NCI-H1105 treated with DMSO at 0.1 percent for 48 hours (cell line): ENCODE data around the gene RBP5.
A peak's percentile ranks its signal among the peaks of the same experiment; 100 is the strongest.

Source experiments
- DNase-seq: peaks from one replicate; lab custom pipeline; 2025; lab: John Stamatoyannopoulos, UW

RBP5 gene

DNA sequence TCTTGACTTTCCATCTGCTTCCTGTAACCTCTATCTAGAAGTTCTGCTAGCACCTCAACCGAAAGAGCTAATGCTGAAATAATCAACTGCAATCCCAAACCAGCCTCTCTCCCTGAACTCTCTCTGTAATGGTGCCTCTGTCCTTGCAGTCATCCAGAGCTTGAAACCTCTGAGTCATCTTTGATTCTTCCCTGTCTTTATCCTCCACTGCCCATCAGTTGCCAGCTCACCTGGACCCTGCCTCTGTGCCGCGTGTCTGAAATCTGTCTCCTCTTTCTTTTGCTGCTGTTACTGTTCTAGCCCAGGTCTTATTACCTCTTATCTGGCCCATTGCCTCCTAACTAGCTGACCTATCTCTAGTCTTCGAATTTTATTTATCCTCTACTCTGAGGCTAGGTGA is 17.0 kb upstream of the RBP5 start:
- DNase-seq = no peak

DNA sequence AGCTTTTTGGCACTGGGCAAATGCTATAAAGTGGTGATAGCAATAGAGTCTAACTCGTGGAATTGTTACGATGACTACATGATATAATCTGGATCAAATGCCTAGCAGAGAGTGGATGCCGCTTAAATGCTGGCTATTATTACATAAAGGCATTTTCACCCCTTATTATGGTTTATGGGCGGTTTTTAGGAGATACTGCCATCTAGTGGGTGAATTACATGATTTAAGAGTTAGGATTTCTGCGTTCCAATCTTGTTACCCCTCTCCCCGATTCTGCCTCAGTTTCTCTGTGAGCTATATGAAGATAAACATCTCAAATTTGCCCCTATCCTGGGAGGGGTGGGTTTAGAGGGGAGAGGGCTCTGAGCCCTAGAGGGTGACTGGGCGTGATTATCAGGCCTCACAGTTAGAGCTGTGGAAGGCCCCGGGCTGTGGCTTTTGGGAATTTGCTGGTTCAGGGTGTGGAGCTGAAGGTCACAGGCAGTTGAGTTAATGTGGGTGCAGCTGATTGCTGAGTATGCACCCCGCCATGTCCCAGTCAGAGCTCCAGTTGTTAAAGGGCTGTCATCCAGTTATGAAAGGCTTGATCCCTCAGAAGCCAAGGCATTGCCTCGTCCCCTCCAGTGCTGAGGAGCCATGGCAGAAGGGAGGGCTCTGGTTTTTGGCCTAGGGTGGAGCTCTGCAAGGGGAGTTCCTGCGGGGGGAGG is 15.9 kb upstream of the RBP5 start:
- DNase-seq = peak; percentile 42

DNA sequence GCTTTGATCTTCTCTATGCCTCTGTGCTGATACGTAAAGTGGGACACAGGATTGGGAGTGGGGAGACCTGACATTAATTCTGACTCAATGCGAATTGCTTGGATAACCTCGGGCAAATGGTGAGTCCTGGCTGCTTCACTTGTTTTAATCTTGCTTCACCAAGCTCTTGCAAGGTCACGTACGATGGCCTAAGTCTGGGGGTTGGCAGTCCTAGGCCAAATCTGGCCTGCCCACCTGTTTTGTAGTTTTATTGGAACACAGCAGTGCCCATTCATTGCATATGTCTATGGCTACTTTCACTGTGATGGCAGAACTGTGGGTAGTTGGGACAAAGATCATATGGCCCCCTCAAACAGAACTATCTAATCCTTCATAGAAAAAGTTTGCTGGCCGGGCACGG is 14.9 kb upstream of the RBP5 start:
- DNase-seq = no peak

DNA sequence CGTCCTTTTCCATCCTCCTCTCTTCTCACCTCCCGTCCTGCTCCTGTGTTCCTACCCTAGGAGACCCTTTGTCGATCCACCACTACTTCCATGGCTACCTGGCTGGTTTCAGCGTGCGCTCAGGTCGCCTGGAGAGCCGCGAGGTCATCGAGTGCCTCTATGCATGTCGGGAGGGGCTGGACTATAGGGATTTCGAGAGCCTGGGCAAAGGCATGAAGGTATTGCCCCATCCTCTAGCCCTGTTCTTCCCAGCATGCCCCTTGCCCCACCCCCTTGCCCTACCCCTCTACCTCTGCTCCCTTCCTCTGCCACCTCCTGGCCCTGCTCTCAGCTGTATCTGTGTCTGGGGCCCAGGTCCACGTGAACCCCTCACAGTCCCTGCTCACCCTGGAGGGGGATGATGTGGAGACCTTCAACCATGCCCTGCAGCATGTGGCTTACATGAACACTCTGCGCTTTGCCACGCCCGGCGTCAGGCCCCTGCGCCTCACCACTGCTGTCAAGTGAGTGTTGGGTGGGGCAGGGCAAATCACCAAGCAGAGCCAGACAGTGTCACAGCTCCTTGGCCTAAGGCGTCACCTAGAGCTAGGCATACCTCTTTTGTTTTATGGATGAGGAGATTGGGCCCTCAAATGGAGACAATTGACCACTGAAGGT is 14.2 kb upstream of the RBP5 start:
- no peak for DNase-seq

DNA sequence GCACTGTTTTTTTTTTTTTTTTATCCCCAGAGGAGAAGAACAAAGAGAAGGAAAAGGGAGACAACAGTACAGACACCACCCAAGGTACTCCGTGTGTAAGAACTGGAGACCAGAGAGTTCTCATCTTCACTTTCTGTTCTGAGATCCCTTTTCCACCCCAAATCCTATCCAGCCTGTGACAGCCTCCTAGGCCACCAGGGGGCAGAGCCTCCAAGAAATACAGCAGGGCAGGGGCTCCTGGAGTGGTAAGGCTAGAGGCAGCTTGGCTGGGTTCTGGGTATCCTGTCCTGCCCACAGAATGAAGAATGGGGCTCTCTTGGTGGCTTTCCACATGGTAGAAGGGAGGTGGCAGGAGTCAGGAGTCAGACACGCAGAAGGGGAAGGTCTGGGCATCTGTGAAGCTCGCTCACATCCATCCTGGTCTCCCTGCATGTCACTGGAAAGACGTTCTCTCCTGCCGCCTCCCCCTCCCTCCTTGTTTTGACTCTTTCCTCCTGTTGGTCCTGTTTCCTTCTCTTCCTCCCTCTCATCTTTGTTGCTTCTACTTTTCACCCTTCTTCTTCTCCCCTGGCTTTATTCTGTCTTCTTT is 13.5 kb upstream of the RBP5 start:
- peak; percentile 41 for DNase-seq

DNA sequence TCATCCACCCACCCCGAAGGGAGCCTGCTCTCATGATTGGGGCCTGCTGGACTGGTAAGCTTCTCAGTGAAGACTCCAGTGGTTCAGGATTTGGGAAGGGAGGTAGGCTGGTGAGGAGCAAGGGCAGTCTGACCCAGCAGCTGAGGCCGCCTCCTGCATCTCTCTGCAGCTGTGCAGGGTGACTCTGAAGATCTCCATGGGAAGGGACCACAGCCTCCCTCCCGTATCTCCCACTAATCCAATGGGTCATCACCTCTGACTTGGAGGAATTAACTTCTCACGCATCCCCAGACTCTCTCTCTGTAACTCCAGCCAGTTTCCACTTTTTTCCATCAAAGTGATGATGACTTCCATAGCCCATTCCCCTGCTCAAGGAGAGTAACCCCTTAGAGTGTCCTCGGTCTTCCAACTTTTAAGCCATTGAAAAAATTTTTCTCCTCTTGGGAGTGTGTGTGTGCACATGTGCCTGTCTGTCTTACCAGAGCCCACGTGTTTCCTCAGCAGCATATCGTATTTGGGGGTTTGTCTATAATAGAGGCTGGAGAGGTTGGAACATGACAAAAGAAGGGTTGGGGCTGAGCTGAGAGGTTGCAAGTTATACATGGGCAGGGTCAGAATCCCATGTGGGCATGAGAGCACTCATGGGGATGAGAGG is 12.8 kb upstream of the RBP5 start:
- DNase-seq = no peak

DNA sequence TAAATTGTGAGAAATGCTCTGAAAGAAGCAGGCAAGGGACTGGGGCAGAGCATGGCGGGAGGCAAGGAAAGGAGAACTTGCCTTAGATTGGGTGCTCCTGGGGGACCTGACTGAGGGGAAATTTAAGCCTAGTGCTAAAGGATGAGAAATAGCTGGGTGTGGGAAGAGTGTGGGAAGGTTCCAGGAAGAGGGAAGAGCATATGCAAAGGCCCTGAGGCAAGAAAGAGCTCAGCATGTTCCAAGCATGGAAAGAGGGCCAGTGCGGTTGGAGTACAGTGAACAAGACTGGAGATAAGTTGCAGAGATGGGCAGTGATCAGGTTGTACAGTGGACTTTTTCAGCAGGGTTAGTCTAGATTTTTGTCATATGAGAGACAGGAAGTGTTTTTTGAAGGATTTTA is 10.5 kb upstream of the RBP5 start:
- DNase-seq = no peak

DNA sequence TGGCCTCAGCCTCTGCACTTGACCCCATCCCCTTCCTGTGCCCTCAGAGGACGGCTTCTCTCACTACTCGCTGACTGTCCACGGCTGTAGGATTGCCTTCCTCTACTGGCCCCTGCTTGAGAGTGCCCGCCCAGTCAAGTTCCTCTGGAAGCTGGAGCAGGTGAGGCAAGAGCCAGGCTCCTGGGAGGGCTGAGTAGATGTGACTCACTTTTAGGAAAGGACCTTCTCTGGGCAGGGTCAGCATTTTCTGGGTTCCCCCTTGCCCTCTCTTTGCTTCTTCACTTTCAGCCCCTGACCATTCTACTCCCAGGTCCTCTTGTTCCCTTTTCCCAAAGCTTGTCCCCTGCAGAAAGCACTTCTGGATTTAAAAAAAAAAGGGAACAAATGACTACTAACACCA is 9.2 kb upstream of the RBP5 start:
- no peak for DNase-seq

DNA sequence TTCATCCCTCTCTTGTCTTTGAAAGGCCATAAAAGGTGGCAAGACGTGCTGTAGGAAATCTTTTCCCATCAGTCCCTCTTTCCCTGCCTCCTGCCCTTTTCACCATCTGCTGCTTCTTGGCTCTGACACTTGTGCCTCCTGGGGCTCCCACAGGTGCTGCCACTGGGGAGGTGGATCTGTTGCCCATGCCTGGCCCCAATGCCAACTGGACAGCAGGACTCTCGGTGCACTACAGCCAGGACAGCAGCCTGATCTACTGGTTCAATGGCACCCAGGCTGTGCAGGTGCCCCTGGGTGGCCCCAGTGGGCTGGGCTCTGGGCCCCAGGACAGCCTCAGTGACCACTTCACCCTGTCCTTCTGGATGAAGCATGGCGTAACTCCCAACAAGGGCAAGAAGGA is 8.0 kb upstream of the RBP5 start:
- no peak for DNase-seq

DNA sequence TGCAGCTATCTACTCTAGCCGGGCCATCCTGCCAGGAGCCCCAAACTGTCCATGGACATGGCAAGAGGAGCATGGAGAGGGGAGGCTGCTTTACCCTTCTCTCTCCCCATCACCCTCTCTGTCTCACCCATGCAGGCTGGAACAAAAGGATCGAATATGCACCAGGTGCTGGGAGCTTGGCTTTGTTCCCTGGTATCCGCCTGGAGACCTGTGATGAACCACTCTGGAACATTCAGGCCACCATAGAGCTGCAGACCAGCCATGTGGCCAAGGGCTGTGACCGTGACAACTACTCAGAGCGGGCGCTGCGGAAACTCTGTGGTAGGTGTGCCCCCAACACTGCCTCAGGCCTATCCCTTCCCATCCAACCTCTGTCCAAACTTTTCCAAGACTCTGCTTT is 7.4 kb upstream of the RBP5 start:
- no peak for DNase-seq

DNA sequence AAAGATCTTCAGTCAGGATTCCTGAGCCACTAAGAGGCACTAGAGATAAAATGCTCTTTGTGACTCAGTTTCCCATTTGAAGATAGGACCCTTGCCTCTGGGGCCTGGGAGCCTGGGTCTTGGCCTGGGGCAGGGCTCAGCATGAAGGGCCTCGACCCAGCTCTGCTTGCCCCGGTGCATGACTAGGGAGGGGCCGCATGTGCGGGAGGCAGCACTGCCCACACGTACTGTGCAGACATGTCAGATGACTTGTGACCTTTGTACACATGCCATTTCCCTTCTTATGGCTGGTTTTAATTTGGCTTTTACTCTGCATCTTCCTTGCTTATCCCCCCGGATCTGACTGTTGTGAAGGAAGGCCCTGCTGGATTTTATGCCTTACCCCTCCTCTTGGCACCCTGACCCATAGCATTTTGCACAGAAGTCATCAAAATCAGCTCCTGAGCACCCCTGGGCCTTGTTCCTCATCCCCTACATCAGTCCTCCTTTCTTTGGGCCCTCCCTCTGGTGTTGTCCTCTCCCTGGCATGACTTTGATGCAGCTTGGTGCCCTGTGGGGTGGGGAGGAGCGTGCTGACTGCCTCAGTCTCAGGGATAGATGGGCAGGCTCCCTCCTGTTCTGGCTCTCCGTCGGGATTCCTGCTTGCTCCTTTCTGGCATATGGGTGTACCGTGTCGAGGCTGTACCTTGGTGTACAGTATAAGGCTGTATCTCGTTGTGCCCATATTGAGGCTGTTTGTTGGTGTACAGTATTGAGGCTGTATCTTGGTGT is 5.9 kb upstream of the RBP5 start:
- no peak for DNase-seq

DNA sequence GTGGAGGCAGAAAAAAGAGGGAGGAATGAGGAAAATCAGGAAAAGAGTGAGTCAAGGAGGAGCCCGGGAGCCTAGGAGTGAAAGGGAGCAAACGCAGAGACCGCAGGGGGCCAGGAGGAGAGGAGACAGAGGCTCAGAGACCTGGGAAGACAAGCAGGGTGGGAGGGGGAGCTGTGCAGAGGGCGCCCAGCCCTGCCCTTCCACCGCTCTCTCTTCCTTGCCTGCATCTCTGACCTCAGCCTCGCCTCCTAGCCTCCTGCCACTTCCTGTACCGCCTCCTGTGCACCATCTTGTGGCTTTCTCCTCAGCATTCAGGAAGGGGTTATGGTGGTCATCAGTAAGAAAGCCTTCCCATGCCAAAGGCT is 2.8 kb upstream of the RBP5 start:
- no peak for DNase-seq

DNA sequence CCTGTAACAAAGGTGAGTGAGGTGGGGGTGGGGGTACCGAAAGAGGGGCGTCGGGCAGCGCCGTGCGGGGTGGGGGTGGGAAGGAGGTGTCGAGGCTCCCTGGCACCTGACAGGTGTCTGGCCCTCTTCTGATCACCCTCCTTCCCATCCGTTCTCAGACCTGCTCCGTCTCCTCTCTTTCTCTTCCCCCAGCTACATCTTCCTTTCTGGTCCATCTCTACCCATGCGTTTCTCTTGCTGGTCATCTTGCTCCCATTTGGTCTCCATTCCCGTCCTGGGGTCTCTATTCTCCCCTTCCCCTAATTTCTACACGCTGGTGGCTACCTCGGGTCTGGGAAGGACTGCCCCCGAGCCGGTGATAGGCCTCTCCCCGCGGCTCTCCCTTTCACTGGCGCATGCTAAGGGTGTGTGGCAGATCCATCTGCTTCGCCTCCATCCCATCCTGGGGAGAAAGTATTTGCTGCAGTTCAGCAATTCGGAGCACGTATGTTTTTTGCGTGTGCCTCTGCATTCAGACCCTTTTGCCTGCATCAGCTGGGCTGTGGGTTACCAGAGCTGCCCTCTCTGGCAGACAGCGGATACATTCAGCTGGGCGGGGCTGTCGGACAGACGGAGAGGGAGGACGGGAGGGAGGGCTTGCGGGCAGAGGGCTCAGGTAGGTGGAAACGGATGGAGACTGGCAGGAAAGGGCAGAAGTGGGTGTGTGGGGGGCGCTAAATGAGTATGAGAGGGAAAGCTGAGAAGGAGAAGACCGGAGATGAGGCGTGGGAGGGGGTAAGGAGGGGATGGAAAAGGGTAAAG is 2.2 kb upstream of the RBP5 start:
- peak; percentile 66 for DNase-seq

DNA sequence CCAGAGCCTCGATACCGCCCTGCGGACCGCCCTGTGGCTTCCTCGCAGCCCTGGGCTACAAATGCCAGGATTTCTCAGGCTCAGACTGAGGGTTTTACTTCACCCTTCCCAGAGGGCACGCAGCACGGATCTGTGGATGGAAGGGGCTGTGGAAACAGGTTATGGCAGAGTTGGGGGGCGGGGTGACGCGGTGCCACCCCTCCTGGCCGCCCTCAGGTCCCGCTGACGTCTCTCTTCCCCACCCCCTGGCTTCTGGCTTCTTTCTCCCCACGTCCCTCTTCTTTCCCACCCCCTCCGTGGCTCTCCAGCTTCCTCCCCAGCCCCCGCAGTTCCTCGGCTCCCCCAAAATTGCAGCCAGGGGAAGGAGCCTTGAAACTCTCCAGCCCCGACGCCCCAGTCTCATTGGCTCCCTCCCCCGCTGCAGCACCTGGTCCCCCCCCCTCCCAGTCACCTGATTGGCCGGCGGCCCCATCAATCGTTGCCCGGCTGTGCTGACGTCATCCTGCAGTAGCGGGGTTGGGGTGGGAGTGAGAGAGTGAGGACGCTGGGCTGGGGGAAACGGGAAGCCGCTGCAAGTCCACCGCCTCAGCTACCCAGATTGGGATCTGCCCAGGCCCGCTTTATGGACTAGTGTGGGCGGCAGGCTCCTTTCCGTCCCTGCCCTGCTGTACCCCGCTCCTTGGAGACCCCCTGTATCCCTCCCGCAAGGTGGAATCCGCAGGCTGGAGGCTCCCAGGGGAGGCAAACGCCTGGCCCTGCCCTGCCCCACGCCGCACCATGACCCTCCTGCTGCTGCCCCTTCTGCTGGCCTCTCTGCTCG is 1.4 kb upstream of the RBP5 start, which contains the start of gene CLSTN3:
Gene CLSTN3 (plus strand): TSS at position 500 of the 820 bp plus-strand sequence. CDS start 278 bp downstream, at position 778.
- peak; percentile 82 for DNase-seq

DNA sequence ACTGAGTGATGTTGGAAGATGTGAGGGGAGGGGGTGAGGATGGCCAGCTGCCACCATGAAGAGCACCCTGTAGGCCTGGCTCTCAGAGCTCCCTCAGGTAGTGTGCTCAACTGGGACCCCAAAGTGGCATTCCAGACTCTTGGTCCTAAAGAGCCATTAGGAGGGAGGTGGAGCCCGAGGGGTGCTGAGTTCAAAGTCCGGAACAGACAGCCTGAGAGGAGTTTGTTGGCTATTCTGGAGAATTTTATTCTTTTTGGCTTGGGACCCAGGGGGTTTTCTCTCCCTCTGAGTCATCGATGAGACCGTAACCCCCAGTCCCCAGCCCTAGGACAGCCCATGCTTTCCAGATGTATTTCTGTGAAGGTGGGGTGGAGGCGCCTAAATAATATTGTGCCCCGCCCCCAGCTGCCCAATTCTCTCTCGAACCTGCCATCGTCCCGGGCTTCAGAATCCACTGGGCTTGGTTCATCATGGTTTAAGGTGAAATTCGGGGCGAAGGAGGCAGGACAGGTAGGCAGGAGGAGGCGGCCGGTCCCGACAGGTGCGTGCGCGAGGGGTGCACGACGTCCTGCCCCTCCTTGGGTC is 690 bp upstream of the RBP5 start:
- no peak for DNase-seq

DNA sequence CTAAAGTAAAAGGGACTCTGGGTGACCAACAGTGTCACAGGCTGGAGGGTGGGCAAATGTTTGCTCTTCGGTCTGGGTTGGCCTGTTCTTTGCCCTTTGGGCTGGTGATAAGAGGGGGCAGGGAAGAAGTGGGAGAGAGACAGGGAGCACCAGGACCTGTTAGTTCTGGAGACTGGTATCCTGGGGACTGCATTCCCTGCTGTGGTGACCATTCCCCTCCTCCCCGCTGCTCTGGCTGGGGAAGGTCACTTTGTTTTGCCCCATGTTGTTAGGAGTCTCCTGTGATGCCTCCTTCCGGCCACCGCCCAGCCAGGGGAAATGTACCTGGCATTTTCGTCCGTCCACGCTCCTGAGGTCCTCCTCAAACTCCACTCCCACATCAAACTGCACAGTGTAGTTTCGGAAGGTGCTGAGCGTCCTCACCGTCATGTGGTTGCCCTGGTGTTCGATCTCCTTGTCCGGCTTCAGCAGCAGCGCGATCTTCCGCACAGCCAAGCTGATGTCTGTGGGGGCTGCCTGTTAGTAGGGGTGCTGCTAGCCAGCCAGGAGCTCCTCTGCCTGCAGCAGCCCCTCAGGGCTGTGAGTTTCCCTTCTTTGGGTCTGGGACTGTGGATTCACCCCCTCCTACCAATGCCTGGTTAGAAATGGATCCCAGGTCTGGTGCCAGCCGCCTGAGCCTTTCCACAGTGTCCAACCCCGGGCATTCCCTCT is 618 bp downstream of the RBP5 start:
- DNase-seq = no peak

DNA sequence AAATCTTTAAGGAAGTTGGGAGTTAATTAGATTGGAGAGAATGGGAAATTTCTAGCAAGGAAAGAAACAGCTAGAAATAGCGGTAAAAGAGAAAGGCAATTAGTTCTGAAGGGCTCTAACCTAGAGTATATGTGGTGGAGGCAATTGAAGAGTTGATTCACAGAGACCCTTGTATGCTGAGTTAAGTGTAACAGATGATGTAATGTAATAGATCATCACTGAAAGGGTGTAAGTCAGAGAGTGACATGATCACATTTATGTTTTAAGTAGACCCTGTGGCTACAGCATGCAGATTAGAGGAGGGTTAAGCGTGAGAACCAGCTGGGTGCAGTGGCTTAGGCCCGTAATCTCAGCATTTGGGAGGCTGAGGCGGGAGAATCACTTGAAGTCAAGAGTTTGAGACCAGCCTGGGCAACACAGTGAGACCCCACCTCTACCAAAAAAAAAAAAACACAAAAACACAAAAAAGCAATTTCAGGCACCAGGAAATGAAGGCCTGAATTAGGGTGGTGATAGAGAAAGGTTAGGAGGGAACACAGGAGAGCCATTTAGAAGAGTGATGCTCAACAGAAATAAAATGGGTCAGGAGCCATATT is 3.0 kb downstream of the RBP5 start:
- DNase-seq = no peak

DNA sequence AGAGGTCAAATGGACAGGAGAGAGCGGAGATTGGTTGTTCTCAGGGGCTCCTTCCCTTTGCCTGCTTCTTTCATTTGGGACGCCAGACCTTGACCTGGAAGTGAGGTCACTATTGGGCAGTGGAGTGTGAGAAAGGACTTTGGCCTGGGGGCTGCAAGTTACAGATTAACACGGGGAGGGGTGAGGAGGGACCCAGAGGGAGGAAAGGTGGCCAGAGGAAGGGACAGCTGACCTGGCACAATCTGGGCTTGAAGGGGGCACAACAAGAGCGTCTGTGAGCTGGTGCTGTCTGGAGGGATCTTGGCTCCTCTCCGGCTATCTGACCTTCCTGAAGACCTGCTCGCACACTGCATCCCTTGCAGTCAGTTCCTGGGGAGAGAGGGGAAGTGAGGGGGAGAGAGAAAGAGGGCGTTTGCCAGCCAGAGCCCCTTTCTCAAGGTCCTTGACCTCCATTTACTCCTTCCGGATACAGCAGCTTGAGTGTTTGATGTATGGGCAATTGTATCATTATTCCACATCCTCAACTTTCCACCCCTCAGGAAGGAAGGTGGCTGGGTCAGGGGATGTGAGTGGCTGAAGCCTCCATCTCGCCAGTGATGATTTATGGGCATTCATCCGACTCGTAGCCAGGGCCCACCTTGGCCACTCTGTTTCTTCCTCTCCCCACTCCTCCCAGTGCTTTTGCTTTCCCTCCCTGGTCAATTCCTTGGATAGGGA is 4.7 kb downstream of the RBP5 start:
- DNase-seq = no peak
